Body of pancreas (tissue), 4 donors: ENCODE results near the gene CRKL.

Experiments
- POLR2A ChIP-seq, 3 donors: fragments of 450-650 bp; IDR thresholded peaks; one replicate each; pipeline ENCODE4 v1.6.1; 2016; ENCODE audit warnings: antibody characterized with exemption in 3 of 3, mild to moderate bottlenecking in 2 of 3
- TF ChIP-seq, protein P1 (sequence below), 7 experiments: fragments of 450-650 bp in 4 of 7; fragments of 200-600 bp in 3 of 7; sonication (generic) in 3 of 7; IDR thresholded peaks; one replicate each; pipeline ENCODE4 v1.5.1; 2016 to 2019; ENCODE audit warnings: antibody characterized with exemption in 7 of 7

- TF ChIP-seq, protein P1, sequence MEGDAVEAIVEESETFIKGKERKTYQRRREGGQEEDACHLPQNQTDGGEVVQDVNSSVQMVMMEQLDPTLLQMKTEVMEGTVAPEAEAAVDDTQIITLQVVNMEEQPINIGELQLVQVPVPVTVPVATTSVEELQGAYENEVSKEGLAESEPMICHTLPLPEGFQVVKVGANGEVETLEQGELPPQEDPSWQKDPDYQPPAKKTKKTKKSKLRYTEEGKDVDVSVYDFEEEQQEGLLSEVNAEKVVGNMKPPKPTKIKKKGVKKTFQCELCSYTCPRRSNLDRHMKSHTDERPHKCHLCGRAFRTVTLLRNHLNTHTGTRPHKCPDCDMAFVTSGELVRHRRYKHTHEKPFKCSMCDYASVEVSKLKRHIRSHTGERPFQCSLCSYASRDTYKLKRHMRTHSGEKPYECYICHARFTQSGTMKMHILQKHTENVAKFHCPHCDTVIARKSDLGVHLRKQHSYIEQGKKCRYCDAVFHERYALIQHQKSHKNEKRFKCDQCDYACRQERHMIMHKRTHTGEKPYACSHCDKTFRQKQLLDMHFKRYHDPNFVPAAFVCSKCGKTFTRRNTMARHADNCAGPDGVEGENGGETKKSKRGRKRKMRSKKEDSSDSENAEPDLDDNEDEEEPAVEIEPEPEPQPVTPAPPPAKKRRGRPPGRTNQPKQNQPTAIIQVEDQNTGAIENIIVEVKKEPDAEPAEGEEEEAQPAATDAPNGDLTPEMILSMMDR (IDR thresholded peaks at IDR 0.05), result no peak
- TF ChIP-seq POLR2A (IDR thresholded peaks at IDR 0.05), result no peak
Observed at GRCh38 chr22:20977516-20978170, 60.4 kb downstream of the CRKL start.
